Liver (tissue), 3 donors: Measurements from ENCODE around the gene ASPHD1.

Experiments used
- CTCF ChIP-seq: fragments of 150-350 bp; IDR thresholded peaks from 2 replicates; pipeline ENCODE4 v1.5.1; 2017; ENCODE audit warnings: improper control_type of control experiment, low read depth, low read length; ENCODE audit not compliant: missing input control
- EGR1 ChIP-seq, 2 donors: IDR thresholded peaks; 2 replicates each; pipeline ENCODE4 v1.6.1; 2016 to 2018; ENCODE audit warnings: antibody characterized with exemption in 2 of 2, low read depth in 2 of 2
- FOXA2 ChIP-seq: IDR thresholded peaks from 2 replicates; pipeline ENCODE4 v1.6.1; 2016; ENCODE audit warnings: antibody characterized with exemption
- JUND ChIP-seq, 2 donors: IDR thresholded peaks; 2 replicates each; pipeline ENCODE4 v1.6.1; 2016; ENCODE audit warnings: antibody characterized with exemption in 2 of 2
- NR2F2 ChIP-seq: IDR thresholded peaks from 2 replicates; pipeline ENCODE4 v1.6.1; 2016; ENCODE audit warnings: antibody characterized with exemption
- YY1 ChIP-seq: IDR thresholded peaks from 2 replicates; pipeline ENCODE4 v1.6.1; 2016; ENCODE audit warnings: antibody characterized with exemption, mild to moderate bottlenecking
- ZBTB33 ChIP-seq: IDR thresholded peaks from 2 replicates; pipeline ENCODE4 v1.6.1; 2016; ENCODE audit warnings: antibody characterized with exemption
- donor health status: healthy.
- donor health status: healthy.

GRCh38 chr16:29897333-29897732 is 3.0 kb upstream of the ASPHD1 start:
- TF ChIP-seq ZBTB33 (no peak), YY1 (no peak), CTCF (no peak), EGR1 (IDR thresholded peaks at IDR 0.05; ENCODE audit: low read depth in 2 of 2) (no peak), NR2F2 (no peak), JUND (IDR thresholded peaks at IDR 0.05) (no peak), FOXA2 (no peak)
